DND-41 (cell line): ENCODE measurements around the gene FBXO38.

Experiments used
- ATAC-seq: fragments of 200-7000 bp; cut with Tn5 transposase; 3 replicates; pipeline ENCODE4 v1.9.1; 2021; ENCODE audit warnings: low read depth; ENCODE audit not compliant: insufficient read depth
- DNase-seq: peaks from one replicate; pipeline ENCODE4 v3.0.0-alpha.2; 2020
- H2AFZ ChIP-seq: 2 replicates; pipeline ENCODE4 v1.6.0; 2012; ENCODE audit warnings: low read depth, low read length
- H3K27ac ChIP-seq: 2 replicates; pipeline ENCODE4 v1.5.1; 2012; ENCODE audit warnings: low read length, inconsistent platforms
- H3K27me3 ChIP-seq: fragments of 200-600 bp; sonication (generic); 2 replicates; pipeline ENCODE4 v1.6.0; 2012; ENCODE audit warnings: low read length, mild to moderate bottlenecking, inconsistent platforms; ENCODE audit not compliant: insufficient read depth, poor library complexity
- H3K36me3 ChIP-seq: 2 replicates; pipeline ENCODE4 v1.5.1; 2012; ENCODE audit warnings: low read length, inconsistent platforms; ENCODE audit not compliant: insufficient read depth
- H3K4me1 ChIP-seq: 2 replicates; pipeline ENCODE4 v1.5.1; 2012; ENCODE audit warnings: mild to moderate bottlenecking, low read length; ENCODE audit not compliant: insufficient read depth
- H3K4me2 ChIP-seq: 2 replicates; pipeline ENCODE4 v1.6.0; 2012; ENCODE audit warnings: mild to moderate bottlenecking, moderate library complexity, low read length, inconsistent platforms; ENCODE audit not compliant: insufficient read depth
- H3K4me3 ChIP-seq, 2 experiments: fragments of 200-600 bp in 1 of 2; shearing (Covaris generic) in 1 of 2; 2 replicates each; pipeline ENCODE4 v1.5.1; 2012 to 2016; ENCODE audit warnings: inconsistent platforms in 2 of 2, low read length in 2 of 2, mild to moderate bottlenecking in 2 of 2, low read depth in 1 of 2, moderate library complexity in 1 of 2
- H3K79me2 ChIP-seq: 2 replicates; pipeline ENCODE4 v1.6.0; 2012; ENCODE audit warnings: low read length, inconsistent platforms; ENCODE audit not compliant: insufficient read depth
- H3K9ac ChIP-seq: 2 replicates; pipeline ENCODE4 v1.6.0; 2012; ENCODE audit warnings: low read depth, mild to moderate bottlenecking, inconsistent platforms, low read length, moderate library complexity
- H3K9me3 ChIP-seq: 2 replicates; pipeline ENCODE4 v1.5.1; 2012; ENCODE audit warnings: low read length, moderate library complexity, mild to moderate bottlenecking, inconsistent platforms; ENCODE audit not compliant: insufficient read depth, severe bottlenecking
- H4K20me1 ChIP-seq: 2 replicates; pipeline ENCODE4 v1.6.0; 2012; ENCODE audit warnings: low read length; ENCODE audit not compliant: insufficient read depth
- EZH2 ChIP-seq: IDR thresholded peaks from 3 replicates; pipeline ENCODE4 v1.6.1; 2012; ENCODE audit warnings: borderline replicate concordance, low read depth, mild to moderate bottlenecking, moderate library complexity, low read length, inconsistent platforms; ENCODE audit not compliant: severe bottlenecking
- TF ChIP-seq, protein P1 (sequence below): IDR thresholded peaks from 2 replicates; pipeline ENCODE4 v1.5.1; 2012; ENCODE audit warnings: borderline replicate concordance, low read length, moderate library complexity, mild to moderate bottlenecking; ENCODE audit not compliant: poor library complexity, severe bottlenecking; ENCODE audit errors: extremely low read depth

FBXO38 gene

DNA sequence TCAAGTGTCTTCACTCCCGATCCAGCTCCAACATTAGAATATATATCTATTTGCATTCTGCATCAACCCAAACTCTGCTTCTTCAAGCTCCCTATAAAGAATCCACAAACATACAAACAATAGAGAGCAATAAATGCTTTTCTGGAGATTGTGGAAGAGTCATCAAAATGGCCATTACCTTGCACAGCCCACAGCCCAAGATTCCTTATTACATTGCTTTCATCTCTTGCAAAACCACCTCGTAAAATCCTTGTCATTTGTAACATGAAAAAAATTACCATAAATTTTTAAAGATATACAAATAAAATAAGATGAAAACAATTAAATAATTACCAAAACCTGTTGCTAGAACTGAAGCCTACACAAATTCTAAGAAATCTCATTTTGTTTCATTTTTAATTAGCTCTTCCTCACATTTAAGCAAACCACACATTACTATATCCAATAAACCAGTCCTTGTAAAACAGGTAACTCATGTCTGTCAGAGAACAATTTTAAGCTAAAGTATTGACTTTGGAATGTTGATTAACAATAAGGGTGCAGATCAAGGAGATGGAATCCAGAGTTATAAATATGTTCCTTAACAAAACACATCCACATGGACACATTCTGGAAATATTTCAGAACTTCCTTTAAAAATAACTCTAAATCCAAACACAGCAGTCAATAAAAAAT lies 41.2 kb upstream of the FBXO38 start:
- no peaks in the 10 kb centered on the region for H3K27me3 ChIP-seq
- no peak overlapping the region for H2AFZ ChIP-seq
- no peak for DNase-seq
- H3K4me2 ChIP-seq, result no peak overlapping the region
- no peak overlapping the region for H3K4me3 ChIP-seq
- H4K20me1 ChIP-seq, result no peaks in the 10 kb centered on the region
- no peak for ATAC-seq
- no peaks in the 10 kb centered on the region for H3K4me1 ChIP-seq
- no peaks in the 10 kb centered on the region for H3K79me2 ChIP-seq
- TF ChIP-seq, protein P1, sequence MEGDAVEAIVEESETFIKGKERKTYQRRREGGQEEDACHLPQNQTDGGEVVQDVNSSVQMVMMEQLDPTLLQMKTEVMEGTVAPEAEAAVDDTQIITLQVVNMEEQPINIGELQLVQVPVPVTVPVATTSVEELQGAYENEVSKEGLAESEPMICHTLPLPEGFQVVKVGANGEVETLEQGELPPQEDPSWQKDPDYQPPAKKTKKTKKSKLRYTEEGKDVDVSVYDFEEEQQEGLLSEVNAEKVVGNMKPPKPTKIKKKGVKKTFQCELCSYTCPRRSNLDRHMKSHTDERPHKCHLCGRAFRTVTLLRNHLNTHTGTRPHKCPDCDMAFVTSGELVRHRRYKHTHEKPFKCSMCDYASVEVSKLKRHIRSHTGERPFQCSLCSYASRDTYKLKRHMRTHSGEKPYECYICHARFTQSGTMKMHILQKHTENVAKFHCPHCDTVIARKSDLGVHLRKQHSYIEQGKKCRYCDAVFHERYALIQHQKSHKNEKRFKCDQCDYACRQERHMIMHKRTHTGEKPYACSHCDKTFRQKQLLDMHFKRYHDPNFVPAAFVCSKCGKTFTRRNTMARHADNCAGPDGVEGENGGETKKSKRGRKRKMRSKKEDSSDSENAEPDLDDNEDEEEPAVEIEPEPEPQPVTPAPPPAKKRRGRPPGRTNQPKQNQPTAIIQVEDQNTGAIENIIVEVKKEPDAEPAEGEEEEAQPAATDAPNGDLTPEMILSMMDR, result no peak
- no peak for TF ChIP-seq EZH2
- no peak overlapping the region for H3K9ac ChIP-seq
- H3K27ac ChIP-seq, result no peak overlapping the region
- H3K36me3 ChIP-seq, result no peaks in the 10 kb centered on the region
- H3K9me3 ChIP-seq, result no peaks in the 10 kb centered on the region

DNA sequence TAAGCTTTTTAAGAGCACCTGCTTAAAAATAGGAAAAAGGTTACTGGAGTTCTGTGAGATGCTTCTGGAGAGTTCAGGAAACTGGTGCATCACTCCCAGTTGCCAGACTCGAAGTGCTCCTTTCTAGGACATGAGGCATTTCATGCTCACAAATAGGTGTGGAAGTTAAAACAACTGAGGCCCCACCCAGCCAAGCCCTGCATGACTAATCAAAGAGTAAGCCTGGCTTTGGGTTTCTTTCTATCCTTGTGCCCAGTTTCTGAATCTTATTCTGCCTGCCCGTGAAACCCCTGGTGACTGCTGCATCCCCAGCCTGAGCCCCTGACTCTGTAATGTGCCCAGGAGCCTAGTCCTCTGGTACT lies 40.7 kb upstream of the FBXO38 start:
- Histone ChIP-seq H3K27ac (no peak overlapping the region), H3K79me2 (no peaks in the 10 kb centered on the region), H2AFZ (no peak overlapping the region), H3K9me3 (no peaks in the 10 kb centered on the region), H3K27me3 (no peaks in the 10 kb centered on the region), H3K4me2 (no peak overlapping the region), H3K36me3 (no peaks in the 10 kb centered on the region), H4K20me1 (no peaks in the 10 kb centered on the region), H3K4me3 (no peak overlapping the region), H3K4me1 (no peaks in the 10 kb centered on the region), H3K9ac (no peak overlapping the region)
- no peak for DNase-seq
- ATAC-seq, result no peak
- TF ChIP-seq EZH2, result no peak
- TF ChIP-seq, protein P1, result no peak

DNA sequence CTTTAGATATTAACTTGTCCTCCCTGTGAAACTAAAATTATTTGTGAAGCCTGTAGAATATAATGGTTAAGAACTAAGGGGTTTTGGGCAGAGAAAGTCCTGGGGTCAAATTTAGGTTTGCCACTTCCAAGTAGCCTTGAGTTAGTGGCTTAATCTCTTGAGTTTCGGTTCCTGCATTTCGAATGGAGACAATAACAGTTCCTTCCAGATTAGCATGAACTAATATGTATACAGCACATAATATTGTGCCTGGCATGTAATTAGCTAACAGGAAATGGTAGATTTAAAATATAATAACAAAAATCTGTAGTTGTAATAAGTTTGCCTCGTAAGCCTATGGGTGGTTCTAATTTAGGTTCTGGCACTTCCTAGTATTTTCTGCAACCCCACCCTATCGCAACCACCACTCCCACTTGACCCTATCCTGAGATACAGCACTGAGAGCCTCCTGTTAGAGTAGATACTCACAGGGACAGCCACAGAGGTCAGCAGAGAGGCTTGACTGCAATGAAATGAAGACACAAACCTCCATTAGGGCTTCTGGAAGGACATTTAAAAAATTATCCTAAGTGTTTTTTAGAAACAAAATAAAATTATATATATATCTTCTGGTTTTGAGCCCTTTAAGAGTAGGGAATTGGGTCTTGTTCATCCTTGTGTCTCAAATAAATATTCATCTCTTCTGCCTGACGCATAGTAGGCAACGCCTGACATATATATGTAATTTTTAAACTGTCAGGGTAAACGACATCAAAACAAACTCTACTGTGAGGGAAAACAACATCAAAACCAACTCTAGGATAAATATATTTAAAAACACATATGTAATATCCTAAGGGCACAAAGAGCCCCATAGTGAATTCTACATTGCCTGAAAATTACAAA lies 39.9 kb upstream of the FBXO38 start:
- Histone ChIP-seq H3K79me2 (no peaks in the 10 kb centered on the region), H2AFZ (no peak overlapping the region), H3K4me2 (no peak overlapping the region), H3K4me1 (no peaks in the 10 kb centered on the region), H3K36me3 (no peaks in the 10 kb centered on the region), H3K9me3 (no peaks in the 10 kb centered on the region), H3K27me3 (no peaks in the 10 kb centered on the region), H3K27ac (no peak overlapping the region), H4K20me1 (no peaks in the 10 kb centered on the region), H3K4me3 (no peak overlapping the region), H3K9ac (no peak overlapping the region)
- TF ChIP-seq, protein P1, result no peak
- no peak for TF ChIP-seq EZH2
- no peak for DNase-seq
- no peak for ATAC-seq
